HEK293T (cell line): ENCODE results near the gene IFT20.

Experiments
- CTCF ChIA-PET: fragments of 350-600 bp; formaldehyde crosslinking; extraction: SDS; loops from one replicate; lab custom pipeline; 2021; ENCODE audit warnings: antibody characterized with exemption, inconsistent platforms; lab: Yijun Ruan, JAX
- POLR2A ChIA-PET: fragments of 350-600 bp; formaldehyde crosslinking; extraction: SDS; loops from one replicate; lab custom pipeline; 2020; ENCODE audit warnings: antibody characterized with exemption, inconsistent platforms; lab: Yijun Ruan, JAX
- DNase-seq: peaks from one replicate; pipeline ENCODE4 v3.0.0; 2012; ENCODE audit warnings: mixed read lengths; ENCODE audit errors: extremely low spot score
- ARNT ChIP-seq: fragments of 450-650 bp; IDR thresholded peaks from 2 replicates; pipeline ENCODE4 v1.6.1; 2017; ENCODE audit warnings: mild to moderate bottlenecking
- BHLHE40 ChIP-seq: fragments of 450-650 bp; IDR thresholded peaks from 2 replicates; pipeline ENCODE4 v1.6.1; 2016; ENCODE audit warnings: mild to moderate bottlenecking, moderate library complexity, borderline replicate concordance
- CTBP1 ChIP-seq: fragments of 450-650 bp; IDR thresholded peaks from 2 replicates; pipeline ENCODE4 v1.6.1; 2016; ENCODE audit warnings: borderline replicate concordance
- ELF4 ChIP-seq: fragments of 450-650 bp; IDR thresholded peaks from 2 replicates; pipeline ENCODE4 v1.6.1; 2017; ENCODE audit warnings: antibody characterized with exemption
- FOXA1 ChIP-seq: fragments of 450-650 bp; IDR thresholded peaks from 2 replicates; pipeline ENCODE4 v1.6.1; 2016; ENCODE audit warnings: mild to moderate bottlenecking
- FOXK2 ChIP-seq: fragments of 450-650 bp; IDR thresholded peaks from 2 replicates; pipeline ENCODE4 v1.6.1; 2016; ENCODE audit warnings: mild to moderate bottlenecking
- FOXM1 ChIP-seq: fragments of 450-650 bp; IDR thresholded peaks from 2 replicates; pipeline ENCODE4 v1.6.1; 2017; ENCODE audit warnings: mild to moderate bottlenecking, borderline replicate concordance
- HDGF ChIP-seq: fragments of 450-650 bp; IDR thresholded peaks from 2 replicates; pipeline ENCODE4 v1.6.1; 2017; ENCODE audit warnings: antibody characterized with exemption, borderline replicate concordance
- L3MBTL2 ChIP-seq: fragments of 450-650 bp; conservative IDR thresholded peaks from 2 replicates; pipeline ENCODE4 v1.6.1; 2016; ENCODE audit warnings: mild to moderate bottlenecking
- LEF1 ChIP-seq: fragments of 450-650 bp; IDR thresholded peaks from 2 replicates; pipeline ENCODE4 v1.6.1; 2017; ENCODE audit warnings: mild to moderate bottlenecking, borderline replicate concordance
- NFRKB ChIP-seq: fragments of 450-650 bp; IDR thresholded peaks from 2 replicates; pipeline ENCODE4 v1.6.1; 2016; ENCODE audit warnings: mild to moderate bottlenecking, moderate library complexity
- PKNOX1 ChIP-seq: fragments of 450-650 bp; IDR thresholded peaks from 2 replicates; pipeline ENCODE4 v1.6.1; 2016
- SP1 ChIP-seq: fragments of 450-650 bp; IDR thresholded peaks from 2 replicates; pipeline ENCODE4 v1.6.1; 2017
- SUZ12 ChIP-seq: fragments of 450-650 bp; IDR thresholded peaks from 2 replicates; pipeline ENCODE4 v1.6.1; 2016; ENCODE audit warnings: mild to moderate bottlenecking
- TARDBP ChIP-seq: fragments of 450-650 bp; IDR thresholded peaks from 2 replicates; pipeline ENCODE4 v1.6.1; 2016
- ZNF384 ChIP-seq: fragments of 450-650 bp; IDR thresholded peaks from 2 replicates; pipeline ENCODE4 v1.6.1; 2016

Gene IFT20

GRCh38 chr17:28324267-28324745 is 11.0 kb downstream of the IFT20 start:
- no peak for TF ChIP-seq TARDBP
- TF ChIP-seq CTBP1: no peak
- no peak for TF ChIP-seq BHLHE40
- TF ChIP-seq ELF4: no peak
- no peak for TF ChIP-seq FOXA1
- TF ChIP-seq SP1: no peak
- no peak for DNase-seq
- POLR2A ChIA-PET: interaction anchor here (3.8 kb wide), 1 partner anchor 11 kb away, joined by 20 read pairs; the partner anchor contains the start of genes IFT20 and TNFAIP1
- CTCF ChIA-PET: no interaction called here

- no peak for DNase-seq
- ChIA-PET POLR2A (interaction anchor here (1.0 to 4.9 kb wide), 5 partner anchors 10 to 87 kb away, joined by 3 to 46 read pairs (median 4); partner anchors contain the start of genes IFT20 and TNFAIP1), CTCF (interaction anchor here (1.1 to 1.6 kb wide), 2 partner anchors 15 to 87 kb away, joined by 3 to 8 read pairs; partner anchors contain the start of genes IFT20 and TNFAIP1)
- TF ChIP-seq ZNF384 (no peak), LEF1 (no peak), ELF4 (no peak), HDGF (no peak), SP1 (no peak), ARNT (no peak), NFRKB (no peak), PKNOX1 (no peak), FOXM1 (no peak), FOXA1 (no peak), SUZ12 (no peak), CTBP1 (no peak), TARDBP (no peak), L3MBTL2 (no peak), BHLHE40 (no peak), FOXK2 (no peak)
Measured at GRCh38 chr17:28320215-28321061, 14.8 kb downstream of the IFT20 start.

GRCh38 chr17:28319598-28319935 is 15.7 kb downstream of the IFT20 start:
- ChIA-PET CTCF (interaction anchor here (1.1 kb wide), 1 partner anchor 86 kb away, joined by 3 read pairs; no protein-coding TSS in a partner anchor), POLR2A (interaction anchor here (0.8 to 4.9 kb wide), 7 partner anchors 11 to 86 kb away, joined by 3 to 46 read pairs (median 4); partner anchors contain the start of genes IFT20 and TNFAIP1)
- DNase-seq: no peak
- no peak for TF ChIP-seq NFRKB
- no peak for TF ChIP-seq SP1
- TF ChIP-seq PKNOX1: no peak
- TF ChIP-seq HDGF: no peak
- TF ChIP-seq CTBP1: no peak
- TF ChIP-seq L3MBTL2: no peak
- TF ChIP-seq BHLHE40: no peak
- no peak for TF ChIP-seq ELF4
- TF ChIP-seq ZNF384: no peak
- TF ChIP-seq SUZ12: no peak
- no peak for TF ChIP-seq FOXK2
- no peak for TF ChIP-seq TARDBP

GRCh38 chr17:28318759-28319597 is 16.3 kb downstream of the IFT20 start, which contains the start of gene TMEM97:
Gene TMEM97 (plus strand): TSS chr17:28319200. CDS start chr17:28319240, 40 bp downstream.
- POLR2A ChIA-PET: interaction anchor here (0.8 to 4.9 kb wide), 8 partner anchors 12 to 87 kb away, joined by 3 to 46 read pairs (median 4); partner anchors contain the start of genes IFT20, POLDIP2 and TNFAIP1
- DNase-seq: peak; percentile 85
- TF ChIP-seq SP1 (no peak), CTBP1 (no peak), BHLHE40 (no peak), L3MBTL2 (peak; percentile 84)
- CTCF ChIA-PET: interaction anchor here (1.1 kb wide), 1 partner anchor 85 kb away, joined by 3 read pairs; no protein-coding TSS in a partner anchor

- CTCF ChIA-PET: interaction anchor here (1.1 kb wide), 1 partner anchor 18 kb away, joined by 3 read pairs; the partner anchor contains the start of genes IFT20 and TNFAIP1
- TF ChIP-seq ARNT: no peak
- no peak for TF ChIP-seq ELF4
- TF ChIP-seq SUZ12: no peak
- no peak for TF ChIP-seq ZNF384
- TF ChIP-seq LEF1: no peak
- TF ChIP-seq FOXM1: no peak
- no peak for TF ChIP-seq NFRKB
- peak; percentile 11 for DNase-seq
- POLR2A ChIA-PET: interaction anchor here (0.7 to 4.9 kb wide), 4 partner anchors 13 to 76 kb away, joined by 3 to 46 read pairs (median 14); partner anchors contain the start of genes IFT20, POLDIP2 and TNFAIP1
Measured at GRCh38 chr17:28317966-28318758, 17.1 kb downstream of the IFT20 start.
